WERI-Rb-1 (cell line): Measurements from ENCODE around the gene SDK2.

Source experiments
- DNase-seq: peaks from one replicate; pipeline ENCODE4 v3.0.0-alpha.2; 2020
- H3K27ac ChIP-seq: fragments of 250-450 bp; sonication (Bioruptor Pico); 2 replicates; pipeline ENCODE4 v1.5.1; 2020; ENCODE audit warnings: mild to moderate bottlenecking, moderate library complexity
- H3K27me3 ChIP-seq: fragments of 250-450 bp; sonication (Bioruptor Pico); 2 replicates; pipeline ENCODE4 v1.5.1; 2021; ENCODE audit warnings: mild to moderate bottlenecking, low read depth, moderate library complexity; ENCODE audit not compliant: insufficient read depth, severe bottlenecking
- H3K36me3 ChIP-seq: fragments of 250-450 bp; sonication (Bioruptor Pico); 2 replicates; pipeline ENCODE4 v1.5.1; 2020; ENCODE audit warnings: mild to moderate bottlenecking, moderate library complexity
- H3K4me3 ChIP-seq: 2 replicates; pipeline ENCODE4 v1.5.1; 2011; ENCODE audit warnings: low read depth, mild to moderate bottlenecking, control low read depth, low read length
- H3K9me3 ChIP-seq: fragments of 250-450 bp; sonication (Bioruptor Pico); 2 replicates; pipeline ENCODE4 v1.5.1; 2021; ENCODE audit warnings: mild to moderate bottlenecking, moderate library complexity; ENCODE audit not compliant: severe bottlenecking
- TF ChIP-seq, protein P1 (sequence below): IDR thresholded peaks from 2 replicates; pipeline ENCODE4 v1.5.1; 2011; ENCODE audit warnings: low read depth, mild to moderate bottlenecking, control low read depth, inconsistent platforms, low read length

SDK2 gene

DNA sequence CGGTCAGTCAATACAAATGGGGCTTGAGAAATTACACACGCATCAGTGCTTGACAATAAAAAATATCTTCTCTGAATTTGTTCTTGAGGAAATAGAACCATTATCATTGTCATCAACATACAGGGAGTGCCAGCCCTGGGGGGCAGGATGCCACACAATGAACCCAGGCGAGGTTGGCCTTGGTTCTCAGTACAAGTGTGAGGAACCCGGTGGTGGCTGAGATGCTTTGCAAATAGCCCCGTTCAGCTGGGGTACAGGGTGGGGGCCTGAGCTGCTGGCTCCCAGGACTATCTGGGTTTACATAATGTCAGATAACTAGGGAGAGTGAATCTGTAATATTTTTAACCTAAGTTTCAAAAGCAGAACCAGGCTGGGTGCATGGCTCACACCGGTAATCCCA is 219.7 kb downstream of the SDK2 start:
- Histone ChIP-seq H3K27me3 (no peaks in the 10 kb centered on the region), H3K9me3 (no peaks in the 10 kb centered on the region), H3K4me3 (no peak overlapping the region), H3K36me3 (peaks cover 50% of the 10 kb centered on the region), H3K27ac (no peak overlapping the region)
- DNase-seq, result no peak
- TF ChIP-seq, protein P1, sequence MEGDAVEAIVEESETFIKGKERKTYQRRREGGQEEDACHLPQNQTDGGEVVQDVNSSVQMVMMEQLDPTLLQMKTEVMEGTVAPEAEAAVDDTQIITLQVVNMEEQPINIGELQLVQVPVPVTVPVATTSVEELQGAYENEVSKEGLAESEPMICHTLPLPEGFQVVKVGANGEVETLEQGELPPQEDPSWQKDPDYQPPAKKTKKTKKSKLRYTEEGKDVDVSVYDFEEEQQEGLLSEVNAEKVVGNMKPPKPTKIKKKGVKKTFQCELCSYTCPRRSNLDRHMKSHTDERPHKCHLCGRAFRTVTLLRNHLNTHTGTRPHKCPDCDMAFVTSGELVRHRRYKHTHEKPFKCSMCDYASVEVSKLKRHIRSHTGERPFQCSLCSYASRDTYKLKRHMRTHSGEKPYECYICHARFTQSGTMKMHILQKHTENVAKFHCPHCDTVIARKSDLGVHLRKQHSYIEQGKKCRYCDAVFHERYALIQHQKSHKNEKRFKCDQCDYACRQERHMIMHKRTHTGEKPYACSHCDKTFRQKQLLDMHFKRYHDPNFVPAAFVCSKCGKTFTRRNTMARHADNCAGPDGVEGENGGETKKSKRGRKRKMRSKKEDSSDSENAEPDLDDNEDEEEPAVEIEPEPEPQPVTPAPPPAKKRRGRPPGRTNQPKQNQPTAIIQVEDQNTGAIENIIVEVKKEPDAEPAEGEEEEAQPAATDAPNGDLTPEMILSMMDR, result no peak

DNA sequence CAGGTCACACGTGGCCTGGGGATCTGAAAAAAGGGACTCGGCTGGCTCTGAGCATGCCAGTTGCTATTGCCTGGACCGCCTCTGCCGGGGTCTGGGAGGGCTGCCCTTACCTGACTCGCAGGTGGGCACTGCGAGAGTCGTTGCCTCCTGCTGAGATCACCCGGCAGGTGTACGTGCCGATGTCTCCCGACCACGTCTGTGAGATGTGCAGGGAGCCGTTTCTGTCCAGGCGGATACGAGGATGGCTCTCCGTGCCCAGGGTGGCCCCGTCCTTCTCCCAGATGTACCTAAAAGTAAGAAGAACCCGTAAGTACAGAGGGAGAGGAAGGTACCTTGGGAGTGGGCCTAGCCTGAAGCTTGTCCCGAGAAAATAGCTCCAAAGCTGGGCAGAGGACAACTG is 220.4 kb downstream of the SDK2 start:
- Histone ChIP-seq H3K4me3 (no peak overlapping the region), H3K36me3 (peaks cover 54% of the 10 kb centered on the region), H3K9me3 (no peaks in the 10 kb centered on the region)

DNA sequence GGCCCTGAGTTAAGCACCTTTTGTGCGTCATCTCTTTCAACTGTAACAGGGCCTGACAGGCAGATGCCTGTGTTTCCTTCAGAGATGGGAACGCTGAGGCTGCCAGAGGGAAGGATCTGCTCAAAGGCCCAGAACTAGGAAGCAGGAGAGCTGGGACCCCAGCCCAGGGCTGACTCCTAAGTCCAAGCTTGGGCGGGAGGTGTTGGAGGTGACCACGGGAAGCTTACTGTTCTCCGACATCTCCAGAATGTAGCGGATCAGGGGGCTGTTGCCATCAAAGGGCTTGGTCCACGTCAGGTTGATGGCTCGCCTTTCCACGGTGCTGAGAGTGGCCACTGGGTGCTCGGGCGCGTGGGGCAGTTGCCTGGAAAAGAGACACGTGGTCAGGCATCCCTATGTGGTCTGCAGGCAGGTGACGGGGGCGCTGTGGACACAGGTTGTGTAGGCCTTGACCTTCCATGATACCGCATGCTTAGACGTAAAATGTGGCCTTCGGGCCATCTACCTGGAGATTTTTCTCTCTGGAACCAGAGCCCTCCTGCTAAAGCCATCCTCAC is 221.0 kb downstream of the SDK2 start:
- Histone ChIP-seq H3K4me3 (no peak overlapping the region), H3K9me3 (no peaks in the 10 kb centered on the region), H3K27me3 (no peaks in the 10 kb centered on the region), H3K27ac (no peak overlapping the region), H3K36me3 (peaks cover 59% of the 10 kb centered on the region)
- no peak for DNase-seq
- TF ChIP-seq, protein P1, result no peak

More for the DNA sequence above, 220.4 kb downstream of the SDK2 start:
- H3K27me3 ChIP-seq, result no peaks in the 10 kb centered on the region
- TF ChIP-seq, protein P1, result no peak
- no peak for DNase-seq
- H3K27ac ChIP-seq, result no peak overlapping the region

DNA sequence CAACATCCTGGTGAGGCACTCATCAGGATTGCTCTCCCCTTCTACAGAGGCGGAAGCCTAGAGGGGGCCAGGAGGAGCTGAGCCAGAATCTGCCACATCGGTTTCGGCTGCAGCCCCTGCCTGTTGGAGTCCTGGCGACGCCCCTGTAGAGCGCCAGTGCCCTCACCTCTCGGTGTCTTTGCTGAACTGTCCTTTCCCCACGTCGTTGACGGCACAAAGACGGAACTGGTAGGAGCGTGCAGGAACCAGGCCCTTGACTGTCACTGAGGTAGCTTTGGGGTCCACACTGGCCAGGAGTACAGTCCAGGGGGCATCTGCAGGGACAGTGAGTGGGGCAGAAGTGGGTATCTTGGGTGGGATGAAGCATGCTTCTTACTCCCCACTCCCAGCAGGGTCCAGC is 222.1 kb downstream of the SDK2 start:
- H3K36me3 ChIP-seq, result peaks cover 64% of the 10 kb centered on the region
- no peak for DNase-seq
- no peak overlapping the region for H3K4me3 ChIP-seq
- no peak overlapping the region for H3K27ac ChIP-seq
- H3K9me3 ChIP-seq, result no peaks in the 10 kb centered on the region
- TF ChIP-seq, protein P1, result no peak
- H3K27me3 ChIP-seq, result no peaks in the 10 kb centered on the region

DNA sequence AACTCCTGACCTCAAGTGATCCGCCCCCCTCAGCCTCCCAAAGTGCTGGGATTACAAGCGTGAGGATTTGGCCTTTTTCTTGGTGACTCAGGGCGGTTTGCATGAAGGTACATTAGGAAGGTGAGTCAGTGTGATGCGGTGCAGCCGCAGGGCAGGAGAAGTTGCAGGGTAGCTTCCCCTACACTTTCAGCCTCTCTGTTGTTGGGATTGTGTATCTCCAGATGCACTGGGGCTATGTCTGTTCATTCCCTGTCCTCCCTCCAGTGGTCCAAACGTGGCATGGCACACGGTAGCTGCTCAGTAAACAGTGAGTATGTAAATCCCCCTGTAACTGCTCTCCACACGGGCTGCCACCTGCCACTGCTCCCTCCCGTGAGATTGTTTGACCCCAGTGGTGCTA is 223.3 kb downstream of the SDK2 start:
- no peak for DNase-seq
- Histone ChIP-seq H3K27me3 (no peaks in the 10 kb centered on the region), H3K9me3 (no peaks in the 10 kb centered on the region), H3K27ac (no peak overlapping the region), H3K4me3 (no peak overlapping the region), H3K36me3 (peaks cover 74% of the 10 kb centered on the region)
- TF ChIP-seq, protein P1, result 0 out of 2 replicates have a peak, but pooled peaks have one; percentile 27

DNA sequence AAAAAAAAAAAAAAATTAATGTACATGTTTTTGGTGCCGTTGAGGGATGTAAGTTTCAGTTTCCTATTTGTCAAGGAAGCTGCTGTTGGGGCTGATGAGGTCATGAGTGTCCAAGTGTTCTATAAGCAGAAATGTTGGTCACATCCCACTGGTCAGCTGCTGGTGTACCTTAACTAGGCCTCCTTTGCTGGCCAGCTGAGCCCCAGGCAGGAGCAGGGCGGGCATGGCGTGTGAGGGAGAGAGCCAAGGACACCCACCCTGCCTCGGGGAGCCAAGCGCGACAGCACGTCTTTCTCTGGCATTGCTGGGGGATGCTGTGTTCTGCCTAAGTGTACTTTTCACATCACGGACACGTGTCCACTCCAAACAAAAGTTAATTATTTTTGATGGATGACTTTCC is 224.4 kb downstream of the SDK2 start:
- H3K4me3 ChIP-seq, result no peak overlapping the region
- peaks cover 82% of the 10 kb centered on the region for H3K36me3 ChIP-seq
- no peak overlapping the region for H3K27ac ChIP-seq
- H3K27me3 ChIP-seq, result no peaks in the 10 kb centered on the region
- no peaks in the 10 kb centered on the region for H3K9me3 ChIP-seq
- DNase-seq, result no peak
- TF ChIP-seq, protein P1, result no peak
